Type B pancreatic cell (in vitro differentiated cells): ENCODE results near the gene KPNA3. TPM values are rescaled to one million over a fixed set of nuclear protein-coding genes. Genes with fewer than 3 reads are reported as not detected.

Source experiments
- DNase-seq: peaks from one replicate; pipeline ENCODE4 v3.0.0; 2021; ENCODE audit warnings: mixed read lengths; ENCODE audit not compliant: unreplicated experiment; ENCODE audit errors: extremely low spot score
- H3K27ac Mint-ChIP-seq: 2 replicates; pipeline ENCODE4 v1.8.0; 2021; ENCODE audit warnings: mild to moderate bottlenecking, mixed read lengths
- H3K27me3 Mint-ChIP-seq: 2 replicates; pipeline ENCODE4 v1.8.0; 2021; ENCODE audit warnings: mixed read lengths
- H3K36me3 Mint-ChIP-seq: 2 replicates; pipeline ENCODE4 v1.8.0; 2021; ENCODE audit warnings: mixed read lengths
- H3K4me1 Mint-ChIP-seq: one replicate; pipeline ENCODE4 v1.8.0; 2021; ENCODE audit warnings: mixed read lengths; ENCODE audit not compliant: unreplicated experiment
- H3K4me3 Mint-ChIP-seq: 2 replicates; pipeline ENCODE4 v1.8.0; 2021; ENCODE audit warnings: mild to moderate bottlenecking, mixed read lengths
- H3K9me3 Mint-ChIP-seq: 2 replicates; pipeline ENCODE4 v1.8.0; 2021; ENCODE audit warnings: mixed read lengths
- total RNA-seq: library from RNA; stranded (reverse); gene quantifications from 2 replicates; pipeline ENCODE4 v1.2.1, GENCODE V29; 2021; ENCODE audit warnings: low replicate concordance
- TF ChIP-seq, protein P1 (sequence below): fragments of 200-600 bp; sonication (generic); conservative IDR thresholded peaks from 2 replicates; pipeline ENCODE4 v1.5.0; 2021; ENCODE audit warnings: antibody characterized with exemption, mild to moderate bottlenecking

KPNA3 gene
- total RNA-seq, 1 donor from 2014 or later: 40.1 TPM

DNA sequence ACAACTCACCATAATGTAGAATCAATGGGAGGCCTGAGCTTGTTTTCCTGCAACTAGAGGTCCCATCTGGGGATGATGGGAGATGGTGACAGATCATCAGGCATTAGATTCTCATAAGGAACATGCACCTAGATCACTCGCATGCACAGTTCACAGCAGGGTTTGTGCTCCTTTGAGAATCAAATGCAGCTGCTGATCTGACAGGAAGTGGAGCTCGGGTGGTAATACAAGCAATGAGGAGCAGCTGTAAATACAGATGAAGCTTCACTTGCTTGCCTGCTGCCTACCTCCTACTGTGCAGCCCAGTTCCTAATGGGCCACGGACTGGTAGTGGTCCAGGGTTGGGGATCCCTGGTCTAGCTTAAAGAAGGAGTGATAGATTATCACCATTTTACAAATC lies 33.0 kb downstream of the KPNA3 start:
- peaks cover 18% of the 10 kb centered on the region for H3K9me3 Mint-ChIP-seq
- TF ChIP-seq, protein P1, sequence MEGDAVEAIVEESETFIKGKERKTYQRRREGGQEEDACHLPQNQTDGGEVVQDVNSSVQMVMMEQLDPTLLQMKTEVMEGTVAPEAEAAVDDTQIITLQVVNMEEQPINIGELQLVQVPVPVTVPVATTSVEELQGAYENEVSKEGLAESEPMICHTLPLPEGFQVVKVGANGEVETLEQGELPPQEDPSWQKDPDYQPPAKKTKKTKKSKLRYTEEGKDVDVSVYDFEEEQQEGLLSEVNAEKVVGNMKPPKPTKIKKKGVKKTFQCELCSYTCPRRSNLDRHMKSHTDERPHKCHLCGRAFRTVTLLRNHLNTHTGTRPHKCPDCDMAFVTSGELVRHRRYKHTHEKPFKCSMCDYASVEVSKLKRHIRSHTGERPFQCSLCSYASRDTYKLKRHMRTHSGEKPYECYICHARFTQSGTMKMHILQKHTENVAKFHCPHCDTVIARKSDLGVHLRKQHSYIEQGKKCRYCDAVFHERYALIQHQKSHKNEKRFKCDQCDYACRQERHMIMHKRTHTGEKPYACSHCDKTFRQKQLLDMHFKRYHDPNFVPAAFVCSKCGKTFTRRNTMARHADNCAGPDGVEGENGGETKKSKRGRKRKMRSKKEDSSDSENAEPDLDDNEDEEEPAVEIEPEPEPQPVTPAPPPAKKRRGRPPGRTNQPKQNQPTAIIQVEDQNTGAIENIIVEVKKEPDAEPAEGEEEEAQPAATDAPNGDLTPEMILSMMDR: no peak
- H3K4me3 Mint-ChIP-seq: no peak overlapping the region
- H3K36me3 Mint-ChIP-seq: peaks cover 39% of the 10 kb centered on the region
- no peaks in the 10 kb centered on the region for H3K4me1 Mint-ChIP-seq
- DNase-seq: no peak
- H3K27me3 Mint-ChIP-seq: no peaks in the 10 kb centered on the region
- H3K27ac Mint-ChIP-seq: no peak overlapping the region

GRCh38 chr13:49756263-49756662 lies 36.2 kb downstream of the KPNA3 start:
- Mint-ChIP-seq H3K36me3 (peaks cover 31% of the 10 kb centered on the region), H3K9me3 (peaks cover 13% of the 10 kb centered on the region), H3K27me3 (no peaks in the 10 kb centered on the region), H3K27ac (no peak overlapping the region), H3K4me3 (no peak overlapping the region), H3K4me1 (peaks cover under 1% of the 10 kb centered on the region)
- DNase-seq: no peak
- TF ChIP-seq, protein P1: no peak

DNA sequence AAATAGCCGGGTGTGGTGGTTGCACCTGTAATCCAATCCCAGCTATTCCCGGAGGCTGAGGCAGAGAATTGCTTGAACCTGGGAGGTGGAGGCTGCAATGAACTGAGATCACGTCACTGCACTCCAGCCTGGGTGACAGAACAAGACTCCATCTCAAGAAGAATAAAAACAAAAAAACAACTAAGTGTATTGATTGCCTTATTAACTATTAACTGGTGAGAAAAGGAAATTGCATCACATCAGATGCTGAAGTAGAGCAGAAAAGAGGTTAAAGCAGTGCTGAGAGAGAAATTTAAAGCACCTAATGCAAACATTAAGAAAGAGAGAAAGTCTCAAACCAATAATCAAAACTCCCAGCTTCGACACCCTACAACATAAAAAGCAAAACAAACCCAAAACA lies 38.3 kb downstream of the KPNA3 start:
- Mint-ChIP-seq H3K4me3 (no peak overlapping the region), H3K27ac (no peak overlapping the region), H3K4me1 (peaks cover 5% of the 10 kb centered on the region), H3K9me3 (peaks cover 5% of the 10 kb centered on the region), H3K27me3 (no peaks in the 10 kb centered on the region), H3K36me3 (peaks cover 19% of the 10 kb centered on the region)
- TF ChIP-seq, protein P1: no peak
- no peak for DNase-seq

GRCh38 chr13:49749848-49750247 lies 42.6 kb downstream of the KPNA3 start:
- DNase-seq: no peak
- Mint-ChIP-seq H3K4me3 (no peak overlapping the region), H3K36me3 (peaks cover 8% of the 10 kb centered on the region), H3K4me1 (peaks cover 5% of the 10 kb centered on the region), H3K27ac (no peak overlapping the region), H3K9me3 (no peaks in the 10 kb centered on the region), H3K27me3 (no peaks in the 10 kb centered on the region)
- TF ChIP-seq, protein P1: no peak

DNA sequence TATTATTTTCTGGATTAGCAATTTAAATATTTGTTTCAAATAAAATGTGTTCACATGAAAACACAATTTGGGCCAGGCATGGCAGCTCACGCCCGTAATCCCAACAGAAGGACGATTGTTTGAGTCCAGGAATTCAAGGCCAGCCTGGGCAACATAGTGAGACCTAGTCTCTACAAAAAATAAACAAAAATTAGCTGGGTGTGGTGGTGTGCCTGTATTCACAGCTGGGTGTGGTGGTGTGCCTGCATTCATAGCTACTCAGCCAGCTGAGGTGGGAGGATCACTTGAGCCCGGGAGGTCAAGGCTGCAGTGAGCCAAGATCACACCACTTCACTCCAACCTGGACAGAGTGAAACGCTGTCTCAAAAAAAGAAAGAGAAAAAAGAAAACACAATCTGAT lies 46.4 kb downstream of the KPNA3 start:
- TF ChIP-seq, protein P1: no peak
- H3K4me1 Mint-ChIP-seq: peaks cover 2% of the 10 kb centered on the region
- H3K9me3 Mint-ChIP-seq: no peaks in the 10 kb centered on the region
- no peaks in the 10 kb centered on the region for H3K27me3 Mint-ChIP-seq
- no peak overlapping the region for H3K4me3 Mint-ChIP-seq
- no peak for DNase-seq
- H3K27ac Mint-ChIP-seq: no peak overlapping the region
- peaks cover 15% of the 10 kb centered on the region for H3K36me3 Mint-ChIP-seq

DNA sequence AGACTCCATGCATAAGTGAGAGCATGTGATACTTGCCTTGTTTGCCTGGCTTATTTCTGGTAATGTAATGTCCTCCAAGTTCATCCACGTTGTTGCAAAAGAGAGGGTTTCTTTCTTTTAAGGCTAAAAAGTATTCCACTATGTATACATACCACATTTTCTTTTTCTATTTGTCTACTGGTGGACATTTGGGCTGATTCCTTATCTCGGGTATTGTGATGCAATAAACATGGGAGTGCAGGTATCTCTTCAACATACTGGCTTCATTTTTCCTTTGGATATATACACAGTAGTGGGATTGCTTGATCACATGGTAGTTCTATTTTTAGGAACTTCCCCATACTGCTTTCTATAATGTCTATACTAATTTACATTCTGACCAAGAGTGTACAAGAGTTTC lies 51.6 kb downstream of the KPNA3 start:
- H3K9me3 Mint-ChIP-seq: no peaks in the 10 kb centered on the region
- H3K4me3 Mint-ChIP-seq: no peak overlapping the region
- peaks cover 25% of the 10 kb centered on the region for H3K36me3 Mint-ChIP-seq
- TF ChIP-seq, protein P1: no peak
- H3K27ac Mint-ChIP-seq: no peak overlapping the region
- H3K27me3 Mint-ChIP-seq: no peaks in the 10 kb centered on the region
- H3K4me1 Mint-ChIP-seq: no peaks in the 10 kb centered on the region
- no peak for DNase-seq
